ENCODE results near the gene MIEF2.

MIEF2 gene

DNA sequence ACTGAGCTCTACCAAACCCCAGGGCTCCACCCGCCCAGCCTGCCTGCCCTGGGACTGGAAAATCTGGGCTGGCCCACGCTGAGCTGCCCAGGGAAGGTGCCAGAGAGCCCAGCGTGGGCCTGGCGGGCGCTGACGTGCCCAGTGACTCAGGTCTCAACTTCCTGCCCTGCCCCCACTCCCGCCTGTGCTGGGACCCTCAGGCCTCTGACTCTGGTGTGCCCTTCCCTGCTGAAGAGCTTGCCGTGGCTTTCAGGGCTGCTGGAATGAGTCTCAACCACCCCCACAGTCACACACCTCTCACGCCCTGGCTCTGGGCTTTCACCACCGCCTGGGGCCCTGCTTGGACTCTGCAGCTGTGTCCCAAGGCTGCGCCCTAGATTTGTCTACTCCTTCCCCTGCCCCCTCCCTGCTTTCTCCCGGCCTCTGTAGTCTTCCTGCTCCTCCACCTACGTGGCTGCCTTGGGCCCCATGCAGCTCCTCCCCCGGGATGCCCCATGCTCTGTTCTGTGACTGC, 24.7 kb upstream of the MIEF2 start:
- DNase-seq (ENCODE audit: low read depth): no peak
- TF ChIP-seq, protein P1, sequence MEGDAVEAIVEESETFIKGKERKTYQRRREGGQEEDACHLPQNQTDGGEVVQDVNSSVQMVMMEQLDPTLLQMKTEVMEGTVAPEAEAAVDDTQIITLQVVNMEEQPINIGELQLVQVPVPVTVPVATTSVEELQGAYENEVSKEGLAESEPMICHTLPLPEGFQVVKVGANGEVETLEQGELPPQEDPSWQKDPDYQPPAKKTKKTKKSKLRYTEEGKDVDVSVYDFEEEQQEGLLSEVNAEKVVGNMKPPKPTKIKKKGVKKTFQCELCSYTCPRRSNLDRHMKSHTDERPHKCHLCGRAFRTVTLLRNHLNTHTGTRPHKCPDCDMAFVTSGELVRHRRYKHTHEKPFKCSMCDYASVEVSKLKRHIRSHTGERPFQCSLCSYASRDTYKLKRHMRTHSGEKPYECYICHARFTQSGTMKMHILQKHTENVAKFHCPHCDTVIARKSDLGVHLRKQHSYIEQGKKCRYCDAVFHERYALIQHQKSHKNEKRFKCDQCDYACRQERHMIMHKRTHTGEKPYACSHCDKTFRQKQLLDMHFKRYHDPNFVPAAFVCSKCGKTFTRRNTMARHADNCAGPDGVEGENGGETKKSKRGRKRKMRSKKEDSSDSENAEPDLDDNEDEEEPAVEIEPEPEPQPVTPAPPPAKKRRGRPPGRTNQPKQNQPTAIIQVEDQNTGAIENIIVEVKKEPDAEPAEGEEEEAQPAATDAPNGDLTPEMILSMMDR (IDR thresholded peaks at IDR 0.05; ENCODE audit: insufficient read depth, low read depth, low read length, missing control alignments): no peak
- H3K4me3 ChIP-seq (ENCODE audit: low read depth, low read length): no peak overlapping the region

DNA sequence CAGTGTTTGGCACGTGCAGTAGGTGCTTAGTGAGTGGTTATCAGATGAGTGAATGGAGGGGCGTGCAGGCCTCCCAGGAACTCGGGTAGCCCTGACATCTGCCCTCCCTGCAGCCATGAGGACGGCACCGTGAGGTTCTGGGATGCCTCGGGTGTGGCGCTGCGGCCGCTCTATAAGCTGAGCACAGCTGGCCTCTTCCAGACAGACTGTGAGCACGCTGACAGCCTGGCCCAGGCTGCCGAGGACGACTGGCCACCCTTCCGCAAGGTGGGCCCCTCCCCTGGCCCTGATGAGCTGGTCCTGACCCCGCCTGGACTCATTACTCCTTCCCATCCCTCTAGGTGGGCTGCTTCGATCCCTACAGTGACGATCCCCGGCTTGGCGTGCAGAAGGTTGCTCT, 24.0 kb upstream of the MIEF2 start:
- no peak for DNase-seq (ENCODE audit: low read depth)
- H3K4me3 ChIP-seq (ENCODE audit: low read depth, low read length): no peak overlapping the region
- TF ChIP-seq, protein P1 (IDR thresholded peaks at IDR 0.05; ENCODE audit: insufficient read depth, low read depth, low read length, missing control alignments): no peak

DNA sequence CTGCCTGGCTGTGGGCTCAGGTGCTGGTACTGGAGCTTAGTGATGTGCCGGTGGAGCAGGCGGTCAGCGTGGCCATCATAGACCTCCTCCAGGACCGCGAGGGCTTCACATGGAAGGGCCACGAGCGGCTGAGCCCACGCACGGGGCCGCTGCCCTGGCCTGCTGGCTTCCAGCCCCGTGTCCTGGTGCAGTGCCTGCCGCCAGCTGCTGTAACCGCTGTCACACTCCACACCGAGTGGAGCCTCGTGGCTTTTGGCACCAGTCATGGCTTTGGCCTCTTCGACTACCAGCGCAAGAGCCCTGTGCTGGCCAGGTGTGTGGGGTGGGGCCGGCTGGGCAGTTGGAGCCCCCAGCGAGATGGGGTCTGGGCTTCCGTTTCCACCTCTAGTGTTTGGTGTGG, 23.0 kb upstream of the MIEF2 start:
- no peak overlapping the region for H3K4me3 ChIP-seq (ENCODE audit: low read depth, low read length)
- no peak for DNase-seq (ENCODE audit: low read depth)
- TF ChIP-seq, protein P1 (IDR thresholded peaks at IDR 0.05; ENCODE audit: insufficient read depth, low read depth, low read length, missing control alignments): no peak

DNA sequence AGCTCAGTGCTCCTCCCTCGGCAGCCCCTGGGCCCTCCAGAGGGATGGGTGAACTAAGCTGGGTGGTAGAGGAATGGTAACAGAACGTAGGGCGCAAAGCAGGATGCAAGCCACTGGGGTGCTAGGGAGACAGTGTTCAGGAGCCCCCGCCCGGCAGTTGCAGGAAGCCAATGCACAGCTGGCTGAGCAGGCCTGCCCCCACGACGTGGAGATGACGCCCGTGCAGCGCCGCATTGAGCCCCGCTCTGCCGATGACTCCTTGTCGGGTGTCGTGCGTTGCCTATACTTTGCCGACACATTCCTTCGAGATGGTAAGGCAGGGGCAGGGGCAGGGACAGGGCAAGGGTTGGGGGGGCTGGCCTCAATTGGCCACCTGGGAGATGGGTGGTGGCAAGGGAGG, 22.2 kb upstream of the MIEF2 start:
- no peak overlapping the region for H3K4me3 ChIP-seq (ENCODE audit: low read depth, low read length)
- TF ChIP-seq, protein P1 (IDR thresholded peaks at IDR 0.05; ENCODE audit: insufficient read depth, low read depth, low read length, missing control alignments): no peak
- no peak for DNase-seq (ENCODE audit: low read depth)

DNA sequence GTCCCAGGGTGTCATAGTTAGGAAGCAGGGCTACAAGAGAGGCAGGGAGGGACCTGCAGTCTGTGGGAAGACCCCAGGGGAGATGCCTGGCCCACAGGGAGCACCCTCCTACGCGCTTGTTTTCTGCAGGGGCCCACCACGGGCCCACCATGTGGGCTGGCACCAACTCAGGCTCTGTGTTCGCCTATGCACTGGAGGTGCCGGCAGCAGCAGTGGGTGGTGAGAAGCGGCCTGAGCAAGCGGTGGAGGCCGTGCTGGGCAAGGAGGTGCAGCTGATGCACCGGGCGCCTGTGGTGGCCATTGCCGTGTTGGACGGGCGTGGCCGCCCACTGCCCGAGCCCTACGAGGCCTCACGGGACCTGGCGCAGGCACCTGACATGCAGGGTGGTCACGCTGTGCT, 20.0 kb upstream of the MIEF2 start:
- DNase-seq (ENCODE audit: low read depth): no peak
- TF ChIP-seq, protein P1 (IDR thresholded peaks at IDR 0.05; ENCODE audit: insufficient read depth, low read depth, low read length, missing control alignments): no peak
- H3K4me3 ChIP-seq (ENCODE audit: low read depth, low read length): no peak overlapping the region

DNA sequence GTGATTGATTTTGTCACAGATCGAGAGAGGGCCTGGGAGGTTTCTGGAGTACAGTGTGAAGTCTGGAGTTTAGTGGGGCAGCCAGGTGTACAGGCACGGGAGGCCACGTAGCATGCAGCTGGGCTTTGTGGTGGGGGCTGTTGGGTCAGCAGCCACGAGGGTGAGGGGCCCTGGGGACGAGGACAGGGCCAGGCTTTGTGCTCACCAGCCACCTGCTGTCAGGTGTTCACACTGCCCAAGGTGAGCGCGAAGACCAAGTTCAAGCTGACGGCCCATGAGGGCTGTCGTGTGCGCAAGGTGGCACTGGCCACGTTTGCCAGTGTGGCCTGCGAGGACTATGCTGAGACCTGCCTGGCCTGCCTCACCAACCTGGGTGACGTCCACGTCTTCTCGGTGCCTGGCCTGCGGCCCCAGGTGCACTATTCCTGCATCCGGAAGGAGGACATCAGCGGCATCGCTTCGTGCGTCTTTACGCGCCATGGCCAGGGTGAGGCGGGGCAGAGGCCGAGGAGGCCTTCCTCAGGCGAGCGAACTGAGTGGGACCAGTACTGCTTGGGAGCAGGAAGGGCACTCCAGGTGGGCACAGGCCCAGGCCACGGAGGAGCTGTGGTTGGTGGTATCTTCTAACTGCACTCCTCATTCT, 19.1 kb upstream of the MIEF2 start:
- no peak for DNase-seq (ENCODE audit: low read depth)
- no peak overlapping the region for H3K4me3 ChIP-seq (ENCODE audit: low read depth, low read length)
- TF ChIP-seq, protein P1 (IDR thresholded peaks at IDR 0.05; ENCODE audit: insufficient read depth, low read depth, low read length, missing control alignments): no peak

Data from GM12865 (cell line).